Keratinocyte (primary cell): ENCODE measurements around the gene ZSCAN21. TPM values are rescaled to one million over a fixed set of nuclear protein-coding genes. Genes with fewer than 3 reads are reported as not detected.

Experiments
- DNase-seq: peaks from one replicate; pipeline ENCODE4 v3.0.0-alpha.2; 2011; ENCODE audit warnings: low read depth, missing footprints, low spot score
- FAIRE-seq: peaks from 2 replicates; lab custom pipeline; 2011; peaks lifted over from hg19 to GRCh38; lab: Jason Lieb, UNC
- H2AFZ ChIP-seq: 2 replicates; pipeline ENCODE4 v1.6.0; 2012; ENCODE audit warnings: low read length, control low read depth, inconsistent platforms; ENCODE audit not compliant: control insufficient read depth
- H3K27ac ChIP-seq: 2 replicates; pipeline ENCODE4 v1.5.1; 2011; ENCODE audit warnings: low read length; ENCODE audit not compliant: control insufficient read depth, insufficient read depth
- H3K27me3 ChIP-seq: 3 replicates; pipeline ENCODE4 v1.6.0; 2011; ENCODE audit warnings: low read length; ENCODE audit not compliant: control insufficient read depth, insufficient read depth; ENCODE audit errors: extremely low read depth
- H3K36me3 ChIP-seq, 2 experiments: 2 replicates in 1 of 2; 3 replicates in 1 of 2; pipeline ENCODE4 v1.5.1; 2011; ENCODE audit warnings: low read length in 2 of 2, mild to moderate bottlenecking in 1 of 2; ENCODE audit not compliant: control insufficient read depth in 2 of 2, insufficient read depth in 2 of 2; ENCODE audit errors: extremely low read depth in 1 of 2
- H3K4me1 ChIP-seq: 3 replicates; pipeline ENCODE4 v1.5.1; 2011; ENCODE audit warnings: low read length; ENCODE audit not compliant: control insufficient read depth, insufficient read depth; ENCODE audit errors: extremely low read depth
- H3K4me2 ChIP-seq: 3 replicates; pipeline ENCODE4 v1.6.0; 2011; ENCODE audit warnings: low read depth, low read length; ENCODE audit not compliant: control insufficient read depth, insufficient read depth; ENCODE audit errors: extremely low read depth
- H3K4me3 ChIP-seq, 3 experiments: fragments of 200-600 bp in 1 of 3; sonication (generic) in 1 of 3; 2 replicates in 2 of 3; 3 replicates in 1 of 3; pipeline ENCODE4 v1.5.1; 2011 to 2016; ENCODE audit warnings: low read length in 3 of 3, mild to moderate bottlenecking in 3 of 3, control low read depth in 2 of 3, inconsistent platforms in 1 of 3, low read depth in 1 of 3, mixed read lengths in 1 of 3, mixed run types in 1 of 3, moderate library complexity in 1 of 3; ENCODE audit not compliant: control insufficient read depth in 2 of 3, insufficient read depth in 2 of 3; ENCODE audit errors: extremely low read depth in 1 of 3
- H3K79me2 ChIP-seq: 2 replicates; pipeline ENCODE4 v1.6.0; 2012; ENCODE audit warnings: low read length; ENCODE audit not compliant: control insufficient read depth, insufficient read depth
- H3K9ac ChIP-seq: 3 replicates; pipeline ENCODE4 v1.6.0; 2011; ENCODE audit warnings: low read length; ENCODE audit not compliant: control insufficient read depth, insufficient read depth; ENCODE audit errors: extremely low read depth
- H3K9me1 ChIP-seq: 3 replicates; pipeline ENCODE4 v1.6.0; 2011; ENCODE audit warnings: low read length; ENCODE audit not compliant: control insufficient read depth, insufficient read depth; ENCODE audit errors: extremely low read depth
- H3K9me3 ChIP-seq: 2 replicates; pipeline ENCODE4 v1.5.1; 2012; ENCODE audit warnings: low read depth, low read length; ENCODE audit not compliant: control insufficient read depth
- H4K20me1 ChIP-seq: 3 replicates; pipeline ENCODE4 v1.6.0; 2011; ENCODE audit warnings: low read length; ENCODE audit not compliant: control insufficient read depth, insufficient read depth; ENCODE audit errors: extremely low read depth
- EZH2 ChIP-seq: IDR thresholded peaks from one replicate; pipeline ENCODE4 v1.6.1; 2012; ENCODE audit warnings: inconsistent platforms, mild to moderate bottlenecking, low read length, moderate library complexity
- dilution Hi-C: fragments of 300-500 bp; cut with MboI; formaldehyde crosslinking; loops from one replicate; pipeline ENCODE4 v1.7.0; 2020; ENCODE audit warnings: low sequenced_read_pairs; ENCODE audit not compliant: extremely low pct_ligation_motif_present
- polyA plus RNA-seq, 5 experiments: library from polyadenylated mRNA; depleted of rRNA in 3 of 5; stranded (reverse) in 3 of 5; stranded (forward) in 1 of 5; unstranded in 1 of 5; fragments of >200 nt; gene quantifications; 1 replicate in 1 of 5; 2 replicates in 3 of 5; 3 replicates in 1 of 5; pipeline versions ENCODE4 v1.2.1 to v1.2.3, GENCODE V29; 2011 to 2012; ENCODE audit warnings: missing spikeins in 2 of 5, low read depth in 1 of 5, low replicate concordance in 1 of 5
- TF ChIP-seq, protein P1 (sequence below), 3 experiments: IDR thresholded peaks in 1 of 3; conservative IDR thresholded peaks in 1 of 3; optimal IDR thresholded peaks in 1 of 3; 2 replicates in 2 of 3; 3 replicates in 1 of 3; pipeline versions ENCODE3 to v1.5.1; 2011; ENCODE audit warnings: low read length in 3 of 3, mild to moderate bottlenecking in 3 of 3, moderate library complexity in 2 of 3, control low read depth in 1 of 3, inconsistent platforms in 1 of 3; ENCODE audit not compliant: insufficient read depth in 2 of 3; ENCODE audit errors: extremely low read depth in 1 of 3

The ZSCAN21 gene
- polyA plus RNA-seq, 1 donor (not counting 4 experiments of a cell fraction or from before 2014, with no cell fraction given), result 12.6 TPM

GRCh38 chr7:100003711-100004661 is 45.6 kb upstream of the ZSCAN21 start:
- no peak for TF ChIP-seq EZH2
- TF ChIP-seq, protein P1, sequence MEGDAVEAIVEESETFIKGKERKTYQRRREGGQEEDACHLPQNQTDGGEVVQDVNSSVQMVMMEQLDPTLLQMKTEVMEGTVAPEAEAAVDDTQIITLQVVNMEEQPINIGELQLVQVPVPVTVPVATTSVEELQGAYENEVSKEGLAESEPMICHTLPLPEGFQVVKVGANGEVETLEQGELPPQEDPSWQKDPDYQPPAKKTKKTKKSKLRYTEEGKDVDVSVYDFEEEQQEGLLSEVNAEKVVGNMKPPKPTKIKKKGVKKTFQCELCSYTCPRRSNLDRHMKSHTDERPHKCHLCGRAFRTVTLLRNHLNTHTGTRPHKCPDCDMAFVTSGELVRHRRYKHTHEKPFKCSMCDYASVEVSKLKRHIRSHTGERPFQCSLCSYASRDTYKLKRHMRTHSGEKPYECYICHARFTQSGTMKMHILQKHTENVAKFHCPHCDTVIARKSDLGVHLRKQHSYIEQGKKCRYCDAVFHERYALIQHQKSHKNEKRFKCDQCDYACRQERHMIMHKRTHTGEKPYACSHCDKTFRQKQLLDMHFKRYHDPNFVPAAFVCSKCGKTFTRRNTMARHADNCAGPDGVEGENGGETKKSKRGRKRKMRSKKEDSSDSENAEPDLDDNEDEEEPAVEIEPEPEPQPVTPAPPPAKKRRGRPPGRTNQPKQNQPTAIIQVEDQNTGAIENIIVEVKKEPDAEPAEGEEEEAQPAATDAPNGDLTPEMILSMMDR (optimal IDR thresholded peaks at IDR 0.05 in 1 of 3, IDR thresholded peaks at IDR 0.05 in 1 of 3, conservative IDR thresholded peaks at IDR 0.05 in 1 of 3; ENCODE audit: extremely low read depth in 1 of 3, insufficient read depth in 2 of 3, low read length in 3 of 3), result no peak
- FAIRE-seq, result no peak
- Histone ChIP-seq H4K20me1 (no peaks in the 10 kb centered on the region), H3K79me2 (no peaks in the 10 kb centered on the region), H3K27me3 (no peaks in the 10 kb centered on the region), H3K36me3 (no peaks in the 10 kb centered on the region), H3K4me3 (no peak overlapping the region), H3K27ac (no peak overlapping the region), H3K4me1 (no peaks in the 10 kb centered on the region), H2AFZ (no peak overlapping the region), H3K9ac (no peak overlapping the region), H3K9me3 (no peaks in the 10 kb centered on the region), H3K4me2 (no peak overlapping the region), H3K9me1 (no peaks in the 10 kb centered on the region)
- DNase-seq, result no peak
- dilution Hi-C loops, result no loop called here

DNA sequence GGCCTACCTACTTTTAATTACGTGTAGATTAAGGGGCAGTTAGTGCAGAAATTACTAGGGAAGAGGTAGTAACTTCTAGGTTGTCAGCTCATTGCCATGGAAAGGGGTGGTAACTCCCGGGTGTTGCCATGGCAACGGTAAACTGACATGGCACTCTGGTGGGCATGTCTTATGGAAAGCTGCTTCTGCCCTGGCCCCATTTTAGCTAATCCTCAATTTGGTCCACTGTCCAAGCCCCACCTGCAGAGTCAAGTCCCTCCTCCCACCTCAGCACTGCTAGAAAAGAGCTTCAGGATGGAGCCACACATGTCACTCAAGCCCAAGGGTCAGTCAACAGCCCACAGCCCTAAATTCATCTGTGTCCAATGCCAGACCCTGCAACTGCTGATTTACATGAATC is 41.7 kb upstream of the ZSCAN21 start:
- Histone ChIP-seq H3K36me3 (no peaks in the 10 kb centered on the region), H3K4me3 (no peak overlapping the region), H3K9ac (no peak overlapping the region), H4K20me1 (no peaks in the 10 kb centered on the region), H2AFZ (no peak overlapping the region), H3K27ac (no peak overlapping the region), H3K9me1 (no peaks in the 10 kb centered on the region), H3K79me2 (no peaks in the 10 kb centered on the region), H3K9me3 (no peaks in the 10 kb centered on the region), H3K4me1 (peaks cover 2% of the 10 kb centered on the region), H3K27me3 (no peaks in the 10 kb centered on the region), H3K4me2 (no peak overlapping the region)
- FAIRE-seq (no peak), DNase-seq (no peak)
- dilution Hi-C loops, result no loop called here
- TF ChIP-seq, protein P1 (optimal IDR thresholded peaks at IDR 0.05 in 1 of 3, IDR thresholded peaks at IDR 0.05 in 1 of 3, conservative IDR thresholded peaks at IDR 0.05 in 1 of 3; ENCODE audit: extremely low read depth in 1 of 3, insufficient read depth in 2 of 3, low read length in 3 of 3), result no peak
- TF ChIP-seq EZH2, result no peak
